GM18861 (cell line): ENCODE results near the gene OR8H2.
"Not testable (repeated sequence)": the region's sequence is repeated elsewhere in the genome, so short reads cannot be mapped to it uniquely, and the experiment has no call there.

Experiments
- ATAC-seq: cut with Tn5 transposase; IDR thresholded peaks from one replicate; pipeline ENCODE4 v1.9.1; 2021; ENCODE audit not compliant: unreplicated experiment

Gene OR8H2, protein sequence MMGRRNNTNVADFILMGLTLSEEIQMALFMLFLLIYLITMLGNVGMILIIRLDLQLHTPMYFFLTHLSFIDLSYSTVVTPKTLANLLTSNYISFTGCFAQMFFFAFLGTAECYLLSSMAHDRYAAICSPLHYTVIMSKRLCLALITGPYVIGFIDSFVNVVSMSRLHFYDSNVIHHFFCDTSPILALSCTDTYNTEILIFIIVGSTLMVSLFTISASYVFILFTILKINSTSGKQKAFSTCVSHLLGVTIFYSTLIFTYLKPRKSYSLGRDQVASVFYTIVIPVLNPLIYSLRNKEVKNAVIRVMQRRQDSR

DNA sequence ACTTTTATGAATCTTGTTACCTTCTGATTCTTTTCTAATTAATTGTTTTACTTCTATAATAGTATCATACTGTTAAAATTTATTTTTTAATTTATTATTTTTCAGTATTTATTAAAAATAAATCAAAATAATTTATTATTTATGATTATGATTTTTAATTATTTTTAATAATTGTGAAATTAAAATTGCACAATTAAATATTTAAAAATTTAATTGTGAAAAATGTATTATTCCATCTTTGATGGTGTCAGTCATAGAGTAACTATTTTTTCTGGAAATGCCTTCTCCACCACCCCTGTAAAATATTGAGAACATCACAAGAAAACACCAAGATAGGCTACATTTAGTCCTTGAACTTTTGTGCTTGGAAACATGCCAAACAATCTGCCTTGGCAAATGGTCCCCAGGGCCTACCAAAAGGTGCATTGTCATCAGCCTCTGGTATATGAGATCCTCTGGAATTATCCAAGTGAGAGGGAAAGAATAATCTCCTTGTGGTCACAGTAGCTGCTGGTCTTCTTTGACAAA is at the start of gene OR8H2:
TSS of gene OR8H2 (plus strand) at position 478 of the 528 bp plus-strand sequence. CDS start 1,356 bp downstream, outside the sequence.
- ATAC-seq = no peak

DNA sequence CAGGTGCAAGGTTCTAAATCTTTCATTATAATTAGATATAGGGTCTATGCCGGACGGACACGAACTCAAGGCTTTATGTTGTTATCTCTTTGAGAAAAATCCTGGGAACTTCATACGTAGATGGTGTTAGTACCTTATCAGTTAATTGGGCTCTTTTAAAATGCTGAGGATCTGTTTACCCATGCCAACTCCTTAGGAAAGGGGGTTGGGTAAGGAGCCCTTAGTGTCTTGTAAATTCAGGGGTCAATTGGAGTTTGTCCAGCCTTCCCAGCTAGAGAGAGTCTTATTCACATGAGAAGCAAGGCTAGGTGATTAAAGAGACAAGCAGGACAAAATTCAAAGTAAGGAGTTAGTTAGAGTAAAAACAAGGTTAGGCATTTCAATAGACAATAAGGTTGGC is 47.1 kb upstream of the OR8H2 start:
- not testable (repeated sequence) for ATAC-seq

DNA sequence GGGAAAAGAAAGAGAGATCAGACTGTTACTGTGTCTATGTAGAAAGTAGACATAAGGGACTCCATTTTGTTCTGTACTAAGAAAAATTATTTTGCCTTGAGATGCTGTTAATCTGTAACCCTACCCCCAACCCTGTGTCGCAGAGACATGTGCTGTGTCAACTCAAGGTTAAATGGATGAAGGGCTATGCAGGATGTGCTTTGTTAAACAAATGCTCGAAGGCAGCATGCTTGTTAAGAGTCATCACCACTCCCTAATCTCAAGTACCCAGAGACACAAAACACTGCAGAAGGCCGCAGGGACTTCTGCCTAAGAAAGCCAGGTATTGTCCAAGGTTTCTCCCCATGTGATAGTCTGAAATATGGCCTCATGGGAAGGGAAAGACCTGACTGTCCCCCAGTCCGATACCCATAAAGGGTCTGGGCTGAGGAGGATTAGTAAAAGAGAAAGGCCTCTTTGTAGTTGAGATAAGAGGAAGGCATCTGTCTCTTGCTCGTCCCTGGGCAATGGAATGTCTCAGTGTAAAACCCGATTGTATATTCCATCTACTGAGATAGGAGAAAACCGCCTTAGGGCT is 45.7 kb upstream of the OR8H2 start:
- not testable (repeated sequence) for ATAC-seq

DNA sequence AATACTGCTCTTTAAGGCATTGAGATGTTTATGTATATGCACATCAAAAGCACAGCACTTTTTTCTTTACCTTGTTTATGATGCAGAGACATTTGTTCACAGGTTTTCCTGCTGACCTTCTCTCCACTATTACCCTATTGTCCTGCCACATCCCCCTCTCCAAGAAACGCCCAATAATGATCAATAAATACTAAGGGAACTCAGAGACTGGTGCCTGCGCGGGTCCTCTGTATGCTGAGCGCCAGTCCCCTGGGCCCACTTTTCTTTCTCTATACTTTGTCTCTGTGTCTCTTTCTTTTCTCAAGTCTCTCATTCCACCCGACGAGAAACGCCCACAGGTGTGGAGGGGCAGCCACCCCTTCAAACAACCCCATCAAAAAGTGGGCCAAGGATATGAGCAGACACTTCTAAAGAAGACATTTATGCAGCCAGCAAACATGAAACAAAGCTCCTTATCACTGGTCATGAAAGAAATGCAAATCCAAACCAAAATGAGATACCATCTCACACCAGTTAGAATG is 45.2 kb upstream of the OR8H2 start:
- ATAC-seq = not testable (repeated sequence)

DNA sequence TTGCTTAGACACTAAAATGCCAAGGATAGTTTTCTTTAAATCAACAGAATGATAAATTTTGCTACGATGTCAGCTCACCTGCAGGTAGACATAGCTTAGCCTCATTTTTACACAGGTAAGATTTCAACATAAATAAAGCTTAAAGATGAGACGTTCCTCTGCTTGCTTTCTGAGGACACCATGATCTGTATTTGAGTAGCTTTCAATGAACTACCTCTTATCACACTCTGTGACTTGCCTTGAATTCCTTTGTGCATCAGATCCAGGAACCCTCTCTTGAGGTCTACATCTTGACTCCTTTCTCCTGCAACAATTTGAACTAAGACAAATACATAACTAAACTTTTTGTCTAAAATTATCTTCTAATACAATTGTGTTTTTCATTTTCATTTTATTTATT is 36.5 kb upstream of the OR8H2 start:
- no peak for ATAC-seq

DNA sequence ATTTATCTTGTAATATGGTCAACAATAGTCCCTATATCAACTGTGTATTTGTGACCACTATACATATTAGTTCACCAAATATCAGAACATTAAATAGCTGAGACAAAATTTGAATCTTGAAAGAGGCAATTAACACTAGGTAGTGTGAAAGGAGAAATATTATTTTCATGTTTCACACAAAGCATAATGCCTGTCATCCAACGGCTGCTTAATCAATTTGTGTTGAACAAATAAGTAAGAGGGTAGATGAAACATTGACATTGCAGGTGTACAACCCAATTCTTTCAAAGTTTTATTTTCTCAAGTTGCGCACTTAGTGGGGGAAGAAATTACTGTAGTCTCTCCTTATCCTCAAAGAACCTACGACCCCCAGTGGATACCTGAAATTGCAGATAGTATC is 13.8 kb upstream of the OR8H2 start:
- no peak for ATAC-seq

DNA sequence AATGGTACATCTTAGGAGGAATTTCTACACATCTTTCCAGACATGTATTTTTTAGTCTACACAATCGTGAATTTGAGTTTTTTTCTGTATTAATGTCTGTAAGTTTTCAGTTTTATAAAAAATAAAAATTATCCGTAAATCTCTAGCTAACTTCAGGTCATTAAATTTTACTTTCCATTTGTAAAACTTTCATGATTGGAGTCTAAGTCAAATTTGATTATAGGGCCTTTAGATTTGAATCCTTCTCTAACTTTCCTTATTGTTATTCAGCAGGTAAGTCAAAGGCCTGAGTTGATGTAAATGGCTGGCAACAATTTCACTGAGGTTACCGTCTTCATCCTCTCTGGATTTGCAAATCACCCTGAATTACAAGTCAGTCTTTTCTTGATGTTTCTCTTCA is 10.5 kb upstream of the OR8H2 start, which contains the start of gene OR8I2:
TSS of gene OR8I2 (plus strand) at position 301 of the 400 bp plus-strand sequence. CDS start at position 301, 0 bp downstream.
- ATAC-seq = no peak

DNA sequence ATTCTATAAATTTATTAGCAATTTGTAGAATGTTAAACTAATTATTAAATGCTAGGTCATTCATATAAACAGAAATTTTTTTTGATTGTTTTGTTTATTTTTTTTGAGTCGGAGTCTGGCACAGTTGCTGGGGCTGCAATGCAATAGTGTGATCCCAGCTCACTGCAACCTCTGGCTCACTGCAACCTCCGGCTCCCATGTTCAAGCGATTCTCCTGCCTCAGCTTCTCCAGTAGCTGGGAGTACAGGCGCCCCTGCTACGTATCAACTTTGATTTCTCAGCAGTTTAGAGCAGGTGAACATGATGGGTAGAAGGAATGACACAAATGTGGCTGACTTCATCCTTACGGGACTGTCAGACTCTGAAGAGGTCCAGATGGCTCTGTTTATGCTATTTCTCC is 18.6 kb downstream of the OR8H2 start, which contains the start of gene OR8H3:
TSS of gene OR8H3 (plus strand) at position 301 of the 400 bp plus-strand sequence. CDS start at position 301, 0 bp downstream.
- ATAC-seq = no peak

DNA sequence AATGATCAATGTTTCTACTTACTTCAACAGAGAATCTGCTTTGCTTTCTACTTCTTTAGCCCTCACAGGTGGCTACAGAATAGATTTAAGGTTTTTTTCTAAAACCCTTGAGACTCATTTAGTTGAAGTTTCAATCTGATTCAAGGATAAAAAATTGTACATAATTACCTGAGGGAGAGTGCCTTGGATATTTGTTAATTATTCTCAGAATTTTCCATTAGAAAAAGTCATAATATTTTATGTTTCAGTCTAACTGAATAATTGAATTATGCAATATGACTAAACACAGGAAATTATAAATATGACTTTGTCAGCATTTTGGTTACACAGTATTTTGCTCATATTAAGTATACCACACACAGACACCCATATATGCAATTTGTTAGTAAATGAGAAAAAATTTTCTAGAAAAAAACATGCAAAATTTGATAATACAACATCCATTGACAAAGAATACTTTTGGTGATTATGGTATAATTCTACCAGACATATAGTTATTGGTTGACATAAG is 36.7 kb downstream of the OR8H2 start, which contains the start of gene OR8J3:
TSS of gene OR8J3 (minus strand) at position 51 of the 511 bp plus-strand sequence. CDS start 2,483 bp downstream, outside the sequence.
- ATAC-seq = no peak

DNA sequence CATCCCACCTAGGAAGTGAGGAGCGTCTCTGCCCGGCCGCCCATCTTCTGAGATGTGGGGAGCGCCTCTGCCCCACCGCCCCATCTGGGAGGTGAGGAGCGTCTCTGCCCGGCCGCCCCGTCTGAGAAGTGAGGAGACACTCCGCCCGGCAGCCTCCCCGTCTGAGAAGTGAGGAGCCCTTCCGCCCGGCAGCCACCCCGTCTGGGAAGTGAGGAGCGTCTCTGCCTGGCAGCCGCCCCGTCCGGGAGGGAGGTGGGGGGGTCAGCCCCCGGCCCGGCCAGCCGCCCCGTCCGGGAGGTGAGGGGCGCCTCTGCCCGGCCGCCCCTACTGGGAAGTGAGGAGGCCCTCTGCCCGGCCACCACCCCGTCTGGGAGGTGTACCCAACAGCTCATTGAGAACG is 40.2 kb downstream of the OR8H2 start:
- ATAC-seq = not testable (repeated sequence)

DNA sequence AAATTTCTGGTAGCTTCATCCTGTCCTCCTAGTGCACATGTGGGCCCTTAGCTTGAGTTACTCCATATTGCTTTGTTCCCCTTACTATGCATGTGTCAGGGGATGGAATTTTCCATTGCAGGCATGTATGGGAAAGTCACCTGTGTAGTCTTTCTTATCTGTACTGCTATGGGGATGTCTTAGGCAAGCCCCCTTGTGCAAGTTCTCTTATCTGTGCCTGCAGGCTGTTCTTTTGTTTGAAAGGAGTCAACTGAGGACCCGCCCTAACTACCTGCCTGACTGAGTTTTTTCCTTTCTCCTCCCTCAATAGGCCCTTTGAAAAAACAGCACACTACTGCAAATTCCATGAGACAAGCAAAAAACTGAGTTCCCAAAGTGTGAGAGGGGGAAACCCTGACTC is 47.9 kb downstream of the OR8H2 start:
- ATAC-seq = no peak

DNA sequence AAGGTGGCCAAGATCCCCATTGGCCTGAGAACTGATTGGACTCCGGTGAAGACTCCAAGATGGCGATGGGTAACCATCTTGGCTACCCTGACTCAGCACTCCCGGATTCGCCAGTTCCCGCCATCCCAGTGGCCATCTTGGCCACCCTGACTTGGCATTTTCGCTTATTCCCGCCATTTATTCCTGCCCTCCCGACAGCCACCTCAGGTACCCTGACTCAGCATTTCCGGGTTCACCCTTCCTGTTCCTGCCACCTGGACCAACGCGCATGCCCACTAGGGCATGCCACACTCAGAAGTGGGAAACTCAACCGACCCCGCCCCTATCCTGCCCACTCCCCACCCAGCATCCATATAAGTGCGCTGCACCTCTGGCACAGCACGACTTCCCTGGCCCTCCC is 48.8 kb downstream of the OR8H2 start:
- ATAC-seq = no peak
